ENCODE measurements around the gene BAG3.

The BAG3 gene

GRCh38 chr10:119726676-119727261 lies 75.6 kb downstream of the BAG3 start:
- H3K4me1 ChIP-seq = peaks cover 21% of the 10 kb centered on the region
- no peaks in the 10 kb centered on the region for H3K27me3 ChIP-seq (ENCODE audit: control insufficient read depth, insufficient read depth, low read length)
- H3K9me3 ChIP-seq (ENCODE audit: control insufficient read depth, low read length) = no peaks in the 10 kb centered on the region
- peak overlapping the region; percentile 60 for H3K4me3 ChIP-seq (ENCODE audit: low read depth, low read length)
- no peak overlapping the region for H3K9ac ChIP-seq
- H2AFZ ChIP-seq = peak overlapping the region; percentile 75
- H3K79me2 ChIP-seq = no peaks in the 10 kb centered on the region
- H3K36me3 ChIP-seq (ENCODE audit: control insufficient read depth, insufficient read depth, low read length) = no peaks in the 10 kb centered on the region
- H3K27ac ChIP-seq = no peak overlapping the region
- no peak for TF ChIP-seq CTCF (IDR thresholded peaks at IDR 0.05)
- H3K4me2 ChIP-seq (ENCODE audit: low read length) = peak overlapping the region; percentile 78
